HepG2 (cell line): ENCODE data around the gene CALCB. TPM values are rescaled to one million over a fixed set of nuclear protein-coding genes. Genes with fewer than 3 reads are reported as not detected.

Experiments
- ATAC-seq: fragments of 200-7000 bp; cut with Tn5 transposase; 3 replicates; pipeline ENCODE4 v1.9.1; 2020; ENCODE audit warnings: mild to moderate bottlenecking, moderate library complexity
- BruUV-seq: library from RNA; stranded (reverse); fragments of 400-500 nt; replicated peaks from 2 replicates; lab custom pipeline; 2021; lab: Mats Ljungman, UMichigan
- CTCF ChIA-PET: fragments of 300-600 bp; formaldehyde crosslinking; extraction: SDS; loops from one replicate; lab custom pipeline; 2021; ENCODE audit warnings: low total read pairs, inconsistent platforms, low intra/inter-chr PET ratio; lab: Yijun Ruan, JAX
- POLR2A ChIA-PET: fragments of 350-600 bp; sonication (Branson Sonifier 250); formaldehyde crosslinking; loops from one replicate; lab custom pipeline; 2020; ENCODE audit warnings: antibody characterized with exemption, inconsistent platforms; lab: Yijun Ruan, JAX
- DNase-seq: peaks from one replicate; pipeline ENCODE4 v3.0.0-alpha.2; 2015; ENCODE audit warnings: low spot score
- FAIRE-seq: peaks from 3 replicates; lab custom pipeline; 2011; peaks lifted over from hg19 to GRCh38; lab: Jason Lieb, UNC
- H2AFZ ChIP-seq: one replicate; pipeline ENCODE4 v1.6.1; 2011; ENCODE audit warnings: low read length, inconsistent platforms
- H3K27ac ChIP-seq: fragments of 300-600 bp; 3 replicates; pipeline ENCODE4 v1.8.0; 2011; ENCODE audit warnings: mixed run types, mild to moderate bottlenecking, mixed read lengths, low read length, inconsistent platforms; ENCODE audit not compliant: insufficient read depth; ENCODE audit errors: extremely low read length
- H3K27me3 ChIP-seq, 2 experiments: fragments of 200-600 bp in 1 of 2; 2 replicates in 1 of 2; 3 replicates in 1 of 2; pipeline versions ENCODE4 v1.6.0 to v1.8.0; 2011; ENCODE audit warnings: low read length in 2 of 2, mild to moderate bottlenecking in 2 of 2, moderate library complexity in 2 of 2, inconsistent platforms in 1 of 2; ENCODE audit not compliant: insufficient read depth in 2 of 2, control insufficient read depth in 1 of 2
- H3K36me3 ChIP-seq, 2 experiments: fragments of 200-600 bp in 1 of 2; replicated peaks in 1 of 2; 2 replicates in 1 of 2; 3 replicates in 1 of 2; pipeline versions ENCODE4 v1.5.1 to v1.8.0; 2011; ENCODE audit warnings: low read length in 2 of 2, inconsistent platforms in 1 of 2; ENCODE audit not compliant: insufficient read depth in 2 of 2, control insufficient read depth in 1 of 2
- H3K4me1 ChIP-seq: 2 replicates; pipeline ENCODE4 v1.5.1; 2012; ENCODE audit warnings: low read length, inconsistent platforms; ENCODE audit not compliant: insufficient read depth
- H3K4me2 ChIP-seq: 2 replicates; pipeline ENCODE4 v1.6.0; 2011; ENCODE audit warnings: low read depth, low read length, inconsistent platforms
- H3K4me3 ChIP-seq, 3 experiments: fragments of 200-600 bp in 1 of 3; sonication (generic), shearing (Covaris generic) in 1 of 3; replicated peaks in 1 of 3; 2 replicates each; pipeline ENCODE4 v1.5.1; 2011 to 2016; ENCODE audit warnings: low read length in 3 of 3, inconsistent platforms in 2 of 3, low read depth in 2 of 3, mild to moderate bottlenecking in 2 of 3, control low read depth in 1 of 3, mixed read lengths in 1 of 3; ENCODE audit not compliant: insufficient read depth in 1 of 3
- H3K79me2 ChIP-seq: one replicate; pipeline ENCODE4 v1.6.1; 2011; ENCODE audit warnings: low read length, inconsistent platforms; ENCODE audit not compliant: insufficient read depth
- H3K9ac ChIP-seq: 2 replicates; pipeline ENCODE4 v1.6.0; 2011; ENCODE audit warnings: mild to moderate bottlenecking, low read depth, low read length, inconsistent platforms; ENCODE audit not compliant: insufficient read depth
- H3K9me3 ChIP-seq: 2 replicates; pipeline ENCODE4 v1.5.1; 2012; ENCODE audit warnings: mild to moderate bottlenecking, low read length
- H4K20me1 ChIP-seq: 2 replicates; pipeline ENCODE4 v1.6.0; 2011; ENCODE audit warnings: inconsistent platforms, mild to moderate bottlenecking, low read length, moderate library complexity; ENCODE audit not compliant: insufficient read depth
- CAMTA2 ChIP-seq: sonication (generic); formaldehyde crosslinking; IDR thresholded peaks from 2 replicates; pipeline ENCODE4 v1.4.0; 2020; ENCODE audit warnings: mild to moderate bottlenecking, missing genetic modification reagents, borderline replicate concordance
- KDM2A ChIP-seq: sonication (generic); formaldehyde crosslinking; IDR thresholded peaks from 2 replicates; pipeline ENCODE4 v1.4.0; 2020; ENCODE audit warnings: low read depth, missing genetic modification reagents, borderline replicate concordance
- KMT2B ChIP-seq: IDR thresholded peaks from 2 replicates; pipeline ENCODE4 v1.6.1; 2016; ENCODE audit warnings: missing genetic modification reagents, missing compliant biosample characterization
- PCBP1 ChIP-seq: fragments of 200-400 bp; formaldehyde crosslinking; IDR thresholded peaks from 2 replicates; pipeline ENCODE4 v1.6.1; 2017; ENCODE audit warnings: mild to moderate bottlenecking, low read depth, low read length, borderline replicate concordance
- TBL1XR1 ChIP-seq: fragments of 150-350 bp; IDR thresholded peaks from 2 replicates; pipeline ENCODE4 v1.6.1; 2014; ENCODE audit warnings: borderline replicate concordance, low read length; ENCODE audit not compliant: partially characterized antibody
- XBP1 ChIP-seq: sonication (generic); formaldehyde crosslinking; IDR thresholded peaks from 2 replicates; pipeline ENCODE4 v1.5.0; 2020; ENCODE audit warnings: missing genetic modification reagents
- ZNF235 ChIP-seq: sonication (generic); formaldehyde crosslinking; IDR thresholded peaks from 2 replicates; pipeline ENCODE4 v1.8.1; 2023; ENCODE audit warnings: mild to moderate bottlenecking, missing genetic modification reagents, borderline replicate concordance
- ZNF296 ChIP-seq: sonication (generic); formaldehyde crosslinking; conservative IDR thresholded peaks from 2 replicates; pipeline ENCODE4 v1.5.0; 2020; ENCODE audit warnings: mild to moderate bottlenecking, missing genetic modification reagents
- ZNF496 ChIP-seq: sonication (generic); formaldehyde crosslinking; IDR thresholded peaks from 2 replicates; pipeline ENCODE4 v1.8.1; 2023; ENCODE audit warnings: mild to moderate bottlenecking, moderate library complexity, missing genetic modification reagents; ENCODE audit not compliant: insufficient replicate concordance
- ZNF720 ChIP-seq: sonication (generic); formaldehyde crosslinking; IDR thresholded peaks from 2 replicates; pipeline ENCODE4 v1.4.0; 2020; ENCODE audit warnings: missing genetic modification reagents
- in situ Hi-C: cut with HindIII; loops from 2 replicates; pipeline ENCODE4 v1.10.0; 2017; ENCODE audit warnings: low pct_unique_long_range_greater_than_20kb; ENCODE audit not compliant: extremely low pct_ligation_motif_present
- intact Hi-C: fragments of 100-400 bp; cut with micrococcal nuclease; formaldehyde crosslinking; loops from one replicate; pipeline ENCODE4 v1.10.0; 2022; ENCODE audit not compliant: unreplicated experiment
- polyA plus RNA-seq, 8 experiments: library from polyadenylated mRNA; depleted of rRNA in 3 of 8; stranded (reverse) in 7 of 8; unstranded in 1 of 8; fragments of >200 nt; fragmentation: Illumina TruSeq in 4 of 8; extraction: Trizol in 4 of 8; gene quantifications; 2 replicates each; pipeline versions ENCODE4 v1.2.1 to v1.2.3, GENCODE V29; 2011 to 2016; ENCODE audit warnings: low read depth in 4 of 8, missing spikeins in 1 of 8, mixed read lengths in 1 of 8; ENCODE audit not compliant: insufficient read depth in 1 of 8
- total RNA-seq, 5 experiments: library from RNA; depleted of rRNA; stranded (reverse); fragments of >200 nt; fragmentation: Illumina TruSeq; extraction: Trizol; gene quantifications; 2 replicates each; pipeline ENCODE4 v1.2.3, GENCODE V29; 2016; ENCODE audit warnings: low read depth in 1 of 5
- TF ChIP-seq, protein P1 (sequence below): sonication (generic); formaldehyde crosslinking; conservative IDR thresholded peaks from 2 replicates; pipeline ENCODE4 v1.8.1; 2023; ENCODE audit warnings: missing genetic modification reagents

The CALCB gene
- total and polyA plus RNA-seq, 2 of the 13 experiments (the other 11 are each of a cell fraction or from before 2014, with no cell fraction given), result not detected

DNA sequence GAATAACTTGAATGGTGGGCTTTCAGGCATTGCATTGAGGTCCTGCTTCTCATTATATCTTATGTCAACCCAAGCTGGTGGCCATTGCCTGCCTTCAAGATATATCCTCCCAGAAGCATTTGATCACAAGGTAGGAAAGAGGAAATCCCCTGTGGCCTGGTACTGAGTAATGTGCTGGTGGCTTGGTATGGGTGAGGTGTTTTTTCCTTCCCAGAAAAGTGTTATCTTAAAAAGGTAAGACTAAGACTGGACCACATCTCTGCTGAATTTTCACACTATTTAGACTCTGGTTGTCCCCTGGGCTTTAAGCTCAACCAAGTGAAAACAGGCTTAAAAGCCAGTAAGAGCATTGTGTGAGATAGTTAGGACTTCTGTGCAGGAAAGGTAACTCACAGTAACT lies 45.0 kb downstream of the CALCB start:
- DNase-seq (no peak), FAIRE-seq (no peak), ATAC-seq (no peak)
- in situ Hi-C loops (no loop called here), intact Hi-C loops (no loop called here)
- no peaks in the 10 kb centered on the region for H3K79me2 ChIP-seq
- TF ChIP-seq, protein P1, sequence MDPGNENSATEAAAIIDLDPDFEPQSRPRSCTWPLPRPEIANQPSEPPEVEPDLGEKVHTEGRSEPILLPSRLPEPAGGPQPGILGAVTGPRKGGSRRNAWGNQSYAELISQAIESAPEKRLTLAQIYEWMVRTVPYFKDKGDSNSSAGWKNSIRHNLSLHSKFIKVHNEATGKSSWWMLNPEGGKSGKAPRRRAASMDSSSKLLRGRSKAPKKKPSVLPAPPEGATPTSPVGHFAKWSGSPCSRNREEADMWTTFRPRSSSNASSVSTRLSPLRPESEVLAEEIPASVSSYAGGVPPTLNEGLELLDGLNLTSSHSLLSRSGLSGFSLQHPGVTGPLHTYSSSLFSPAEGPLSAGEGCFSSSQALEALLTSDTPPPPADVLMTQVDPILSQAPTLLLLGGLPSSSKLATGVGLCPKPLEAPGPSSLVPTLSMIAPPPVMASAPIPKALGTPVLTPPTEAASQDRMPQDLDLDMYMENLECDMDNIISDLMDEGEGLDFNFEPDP, result no peak
- TF ChIP-seq ZNF296 (CRISPR knock-in tag) (no peak), KMT2B (CRISPR knock-in tag) (no peak), ZNF235 (CRISPR knock-in tag) (no peak), TBL1XR1 (no peak), PCBP1 (no peak), ZNF496 (CRISPR knock-in tag) (no peak), CAMTA2 (CRISPR knock-in tag) (no peak), XBP1 (CRISPR knock-in tag) (no peak), ZNF720 (CRISPR knock-in tag) (no peak), KDM2A (no peak)
- H3K4me1 ChIP-seq, result no peaks in the 10 kb centered on the region
- no peak overlapping the region for H3K4me2 ChIP-seq
- no peak overlapping the region for H3K9ac ChIP-seq
- no peak overlapping the region for H3K4me3 ChIP-seq
- no peak overlapping the region for H3K27ac ChIP-seq
- no TSS peak for BruUV-seq
- H2AFZ ChIP-seq, result no peak overlapping the region
- H3K9me3 ChIP-seq, result no peaks in the 10 kb centered on the region
- H3K27me3 ChIP-seq, result no peaks in the 10 kb centered on the region; a peak in 1 of 5 replicates
- H3K36me3 ChIP-seq, result no peaks in the 10 kb centered on the region
- ChIA-PET CTCF (no interaction called here), POLR2A (no interaction called here)
- H4K20me1 ChIP-seq, result no peaks in the 10 kb centered on the region
